ENCODE data around the gene NRG2.

Gene NRG2

DNA sequence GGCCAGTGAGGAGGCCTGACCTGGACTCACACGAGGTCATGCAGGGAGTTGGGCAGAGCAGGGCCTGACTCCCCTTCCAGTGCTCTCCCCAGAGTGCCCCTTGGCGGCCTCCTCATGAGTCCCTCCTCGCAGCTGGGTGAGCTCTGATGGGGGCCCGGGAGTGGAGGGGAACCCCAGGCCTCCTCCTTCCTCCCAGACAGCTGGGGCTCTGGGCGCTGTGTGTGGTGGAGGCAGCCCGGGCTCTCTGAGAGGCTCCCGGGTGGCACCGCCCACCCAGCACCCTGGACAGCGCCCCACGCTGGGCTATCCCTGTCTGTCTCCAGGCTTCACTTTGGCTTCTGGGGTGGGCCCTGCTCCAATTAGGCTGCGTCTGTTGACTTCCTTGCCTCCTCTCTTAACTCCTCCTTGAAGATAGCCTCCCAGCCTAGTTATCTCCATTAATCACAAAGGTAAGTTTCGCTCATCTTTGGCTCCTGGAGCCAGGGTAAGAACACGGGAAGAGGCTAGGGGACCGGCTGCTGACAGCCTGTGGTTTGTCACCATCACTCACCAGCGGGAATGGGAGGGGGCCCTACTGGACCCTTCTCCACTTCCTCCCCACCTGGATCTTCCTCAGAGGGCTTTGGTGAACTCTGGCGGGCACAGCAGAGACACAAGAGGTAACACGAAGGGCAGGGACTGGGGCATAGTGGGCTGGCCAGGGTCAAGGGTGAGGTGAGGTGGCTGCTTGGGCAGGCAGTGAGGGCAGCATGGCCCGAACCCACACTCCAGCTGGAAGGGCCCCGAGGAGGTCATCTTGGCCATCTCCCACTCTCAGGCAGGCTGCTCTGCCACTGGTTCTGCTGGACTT lies 234.4 kb downstream of the NRG2 start:
- no peak for TF ChIP-seq CTCF (IDR thresholded peaks at IDR 0.05; ENCODE audit: control insufficient read depth, extremely low read depth, insufficient read depth)
- no peak overlapping the region for H3K4me3 ChIP-seq (ENCODE audit: low read depth, low read length)
- DNase-seq (ENCODE audit: low read depth), result no peak

- no peak overlapping the region for H3K4me3 ChIP-seq (ENCODE audit: low read depth, low read length)
- TF ChIP-seq CTCF (IDR thresholded peaks at IDR 0.05; ENCODE audit: control insufficient read depth, extremely low read depth, insufficient read depth), result no peak
These were observed 235.5 kb downstream of the NRG2 start for GRCh38 chr5:139807647-139808030.

GRCh38 chr5:139806726-139807646 lies 236.1 kb downstream of the NRG2 start:
- no peak for DNase-seq (ENCODE audit: low read depth)
- TF ChIP-seq CTCF (IDR thresholded peaks at IDR 0.05; ENCODE audit: control insufficient read depth, extremely low read depth, insufficient read depth), result no peak
- H3K4me3 ChIP-seq (ENCODE audit: low read depth, low read length), result no peak overlapping the region

More at GRCh38 chr5:139807647-139808030, 235.5 kb downstream of the NRG2 start:
- DNase-seq (ENCODE audit: low read depth), result no peak

- no peak overlapping the region for H3K4me3 ChIP-seq (ENCODE audit: low read depth, low read length)
- DNase-seq (ENCODE audit: low read depth), result no peak
- no peak for TF ChIP-seq CTCF (IDR thresholded peaks at IDR 0.05; ENCODE audit: control insufficient read depth, extremely low read depth, insufficient read depth)
These were observed 237.0 kb downstream of the NRG2 start for GRCh38 chr5:139806111-139806510.

GRCh38 chr5:139805545-139805944 lies 237.6 kb downstream of the NRG2 start:
- TF ChIP-seq CTCF (IDR thresholded peaks at IDR 0.05; ENCODE audit: control insufficient read depth, extremely low read depth, insufficient read depth), result no peak
- no peak for DNase-seq (ENCODE audit: low read depth)
- no peak overlapping the region for H3K4me3 ChIP-seq (ENCODE audit: low read depth, low read length)

DNA sequence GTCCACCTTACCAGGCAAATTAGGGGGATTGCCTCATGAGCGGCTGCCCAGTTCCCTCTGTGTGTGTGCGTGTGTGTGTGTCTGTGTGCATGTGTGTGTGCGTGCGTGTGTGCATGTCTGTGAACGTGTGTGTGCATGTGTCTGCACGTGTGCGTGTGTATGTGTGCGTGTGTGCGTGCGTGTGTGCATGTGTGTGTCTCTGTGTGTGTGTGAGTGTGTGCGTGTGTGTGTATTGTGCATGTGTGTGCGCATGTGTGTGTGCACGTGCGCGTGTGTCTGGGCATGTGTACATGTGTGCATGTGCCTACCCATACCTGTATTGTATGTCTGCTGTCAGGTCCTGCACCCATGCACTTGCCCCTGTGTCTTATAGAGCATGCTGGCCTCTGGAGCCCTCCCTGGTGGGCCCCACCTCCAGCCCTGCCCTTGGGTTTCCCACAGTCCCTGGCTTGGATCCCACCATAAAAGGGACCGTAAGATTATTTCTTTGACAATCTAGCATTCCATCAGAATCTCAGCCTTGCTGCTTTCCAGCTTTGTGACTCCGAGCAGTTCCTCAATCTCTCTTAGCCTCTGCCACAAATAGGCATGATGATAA lies 238.2 kb downstream of the NRG2 start:
- DNase-seq (ENCODE audit: low read depth), result no peak
- TF ChIP-seq CTCF (IDR thresholded peaks at IDR 0.05; ENCODE audit: control insufficient read depth, extremely low read depth, insufficient read depth), result no peak
- no peak overlapping the region for H3K4me3 ChIP-seq (ENCODE audit: low read depth, low read length)
